LNCAP (cell line): ENCODE results near the gene CEBPB.

ENCODE experiments used
- CTCF ChIP-seq: fragments of 450-650 bp; IDR thresholded peaks from 2 replicates; pipeline ENCODE4 v1.5.1; 2017; ENCODE audit warnings: mild to moderate bottlenecking

Gene CEBPB

GRCh38 chr20:50175938-50176933 lies 14.4 kb upstream of the CEBPB start:
- no peak for TF ChIP-seq CTCF

GRCh38 chr20:50181344-50181743 lies 9.3 kb upstream of the CEBPB start:
- no peak for TF ChIP-seq CTCF

- no peak for TF ChIP-seq CTCF
These were observed 8.3 kb upstream of the CEBPB start for GRCh38 chr20:50182346-50182745.

GRCh38 chr20:50185426-50185825 lies 5.2 kb upstream of the CEBPB start:
- no peak for TF ChIP-seq CTCF

- peak; percentile 95 for TF ChIP-seq CTCF
These were observed 4.3 kb upstream of the CEBPB start for GRCh38 chr20:50186151-50186885.

- TF ChIP-seq CTCF, result no peak
These were observed 3.6 kb upstream of the CEBPB start for GRCh38 chr20:50186987-50187402.

- TF ChIP-seq CTCF, result no peak
These were observed 3.1 kb upstream of the CEBPB start for GRCh38 chr20:50187403-50188051.
